ENCODE results near the gene IQCE. TPM values are rescaled to one million over a fixed set of nuclear protein-coding genes. Genes with fewer than 3 reads are reported as not detected.

IQCE gene
- total and polyA plus RNA-seq, 2 experiments from 2014 or later: 11.8 to 13.3 TPM

- H3K27ac ChIP-seq: no peak overlapping the region
- H3K79me2 ChIP-seq: no peaks in the 10 kb centered on the region
- H3K4me1 ChIP-seq (ENCODE audit: insufficient read depth): peaks cover 20% of the 10 kb centered on the region
- H3K4me3 ChIP-seq: no peak overlapping the region
- DNase-seq (ENCODE audit: low spot score): no peak
- 87% methylated on average over 14 of the region's 14 CpGs for WGBS (ENCODE audit: low lambda C conversion rate, missing lambda C conversion rate)
- no peaks in the 10 kb centered on the region for H3K9me2 ChIP-seq (replicated peaks; ENCODE audit: insufficient read depth)
- H3K27me3 ChIP-seq: no peaks in the 10 kb centered on the region
- no peaks in the 10 kb centered on the region for H3K9me3 ChIP-seq (ENCODE audit: low read depth)
- no peaks in the 10 kb centered on the region for H4K20me1 ChIP-seq (ENCODE audit: insufficient read depth, poor library complexity, severe bottlenecking)
- no peaks in the 10 kb centered on the region for H3K36me3 ChIP-seq (replicated peaks; ENCODE audit: insufficient read depth, low read depth)
- no peak overlapping the region for H3K4me2 ChIP-seq
- TF ChIP-seq EZH2phosphoT487 (IDR thresholded peaks at IDR 0.05; ENCODE audit: low read depth, severe bottlenecking, unreplicated experiment) (no peak), EZH2 (IDR thresholded peaks at IDR 0.05; ENCODE audit: borderline replicate concordance) (no peak)
- TF ChIP-seq, protein P1, sequence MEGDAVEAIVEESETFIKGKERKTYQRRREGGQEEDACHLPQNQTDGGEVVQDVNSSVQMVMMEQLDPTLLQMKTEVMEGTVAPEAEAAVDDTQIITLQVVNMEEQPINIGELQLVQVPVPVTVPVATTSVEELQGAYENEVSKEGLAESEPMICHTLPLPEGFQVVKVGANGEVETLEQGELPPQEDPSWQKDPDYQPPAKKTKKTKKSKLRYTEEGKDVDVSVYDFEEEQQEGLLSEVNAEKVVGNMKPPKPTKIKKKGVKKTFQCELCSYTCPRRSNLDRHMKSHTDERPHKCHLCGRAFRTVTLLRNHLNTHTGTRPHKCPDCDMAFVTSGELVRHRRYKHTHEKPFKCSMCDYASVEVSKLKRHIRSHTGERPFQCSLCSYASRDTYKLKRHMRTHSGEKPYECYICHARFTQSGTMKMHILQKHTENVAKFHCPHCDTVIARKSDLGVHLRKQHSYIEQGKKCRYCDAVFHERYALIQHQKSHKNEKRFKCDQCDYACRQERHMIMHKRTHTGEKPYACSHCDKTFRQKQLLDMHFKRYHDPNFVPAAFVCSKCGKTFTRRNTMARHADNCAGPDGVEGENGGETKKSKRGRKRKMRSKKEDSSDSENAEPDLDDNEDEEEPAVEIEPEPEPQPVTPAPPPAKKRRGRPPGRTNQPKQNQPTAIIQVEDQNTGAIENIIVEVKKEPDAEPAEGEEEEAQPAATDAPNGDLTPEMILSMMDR (IDR thresholded peaks at IDR 0.05; ENCODE audit: poor library complexity): no peak
- no peak overlapping the region for H2AFZ ChIP-seq
Measured at GRCh38 chr7:2610466-2610865, 51.7 kb downstream of the IQCE start.

- Histone ChIP-seq H3K79me2 (no peaks in the 10 kb centered on the region), H3K9me2 (replicated peaks; ENCODE audit: insufficient read depth) (no peaks in the 10 kb centered on the region), H4K20me1 (ENCODE audit: insufficient read depth, poor library complexity, severe bottlenecking) (no peaks in the 10 kb centered on the region), H3K4me2 (no peak overlapping the region), H3K4me1 (ENCODE audit: insufficient read depth) (peaks cover 20% of the 10 kb centered on the region), H2AFZ (no peak overlapping the region), H3K4me3 (no peak overlapping the region), H3K36me3 (replicated peaks; ENCODE audit: insufficient read depth, low read depth) (no peaks in the 10 kb centered on the region), H3K9me3 (ENCODE audit: low read depth) (no peaks in the 10 kb centered on the region), H3K27ac (no peak overlapping the region), H3K27me3 (no peaks in the 10 kb centered on the region)
- WGBS (ENCODE audit: low lambda C conversion rate, missing lambda C conversion rate): 76% methylated on average over 13 of the region's 14 CpGs
- no peak for DNase-seq (ENCODE audit: low spot score)
- TF ChIP-seq, protein P1 (IDR thresholded peaks at IDR 0.05; ENCODE audit: poor library complexity): no peak
- TF ChIP-seq EZH2 (IDR thresholded peaks at IDR 0.05; ENCODE audit: borderline replicate concordance): no peak
- no peak for TF ChIP-seq EZH2phosphoT487 (IDR thresholded peaks at IDR 0.05; ENCODE audit: low read depth, severe bottlenecking, unreplicated experiment)
Measured at GRCh38 chr7:2610898-2611297, 52.1 kb downstream of the IQCE start.

DNA sequence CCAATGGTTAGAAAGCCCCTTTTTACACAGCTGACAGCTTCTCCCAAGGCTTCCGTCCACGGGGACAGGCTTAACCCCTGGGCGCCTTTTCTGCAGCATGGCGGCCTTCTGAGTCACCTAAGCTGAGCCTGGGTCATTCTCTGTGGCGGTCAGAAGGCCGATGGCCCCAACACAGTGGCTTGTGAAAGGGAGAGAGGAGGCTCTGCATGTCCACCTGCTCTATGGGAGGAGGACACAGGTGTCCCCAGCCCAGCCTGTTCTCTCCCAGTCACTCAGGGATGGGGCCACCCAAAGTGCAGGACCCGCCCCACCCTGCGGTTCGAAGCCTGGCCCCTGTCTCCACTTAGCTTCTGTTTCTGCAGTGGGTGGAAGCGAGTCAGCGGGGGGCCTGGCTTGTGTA is 52.6 kb downstream of the IQCE start:
- no peaks in the 10 kb centered on the region for H4K20me1 ChIP-seq (ENCODE audit: insufficient read depth, poor library complexity, severe bottlenecking)
- H3K27me3 ChIP-seq: no peaks in the 10 kb centered on the region
- no peaks in the 10 kb centered on the region for H3K36me3 ChIP-seq (replicated peaks; ENCODE audit: insufficient read depth, low read depth)
- no peaks in the 10 kb centered on the region for H3K79me2 ChIP-seq
- peaks cover 20% of the 10 kb centered on the region for H3K4me1 ChIP-seq (ENCODE audit: insufficient read depth)
- no peaks in the 10 kb centered on the region for H3K9me3 ChIP-seq (ENCODE audit: low read depth)
- H2AFZ ChIP-seq: no peak overlapping the region
- H3K9me2 ChIP-seq (replicated peaks; ENCODE audit: insufficient read depth): no peaks in the 10 kb centered on the region
- H3K4me3 ChIP-seq: no peak overlapping the region
- TF ChIP-seq, protein P1 (IDR thresholded peaks at IDR 0.05; ENCODE audit: poor library complexity): no peak
- TF ChIP-seq EZH2phosphoT487 (IDR thresholded peaks at IDR 0.05; ENCODE audit: low read depth, severe bottlenecking, unreplicated experiment): no peak
- no peak for TF ChIP-seq EZH2 (IDR thresholded peaks at IDR 0.05; ENCODE audit: borderline replicate concordance)
- WGBS (ENCODE audit: low lambda C conversion rate, missing lambda C conversion rate): 94% methylated on average over 11 of the region's 11 CpGs
- no peak overlapping the region for H3K4me2 ChIP-seq
- no peak for DNase-seq (ENCODE audit: low spot score)
- no peak overlapping the region for H3K27ac ChIP-seq

- Histone ChIP-seq H3K4me2 (no peak overlapping the region), H3K4me3 (no peak overlapping the region), H3K36me3 (replicated peaks; ENCODE audit: insufficient read depth, low read depth) (no peaks in the 10 kb centered on the region), H3K9me2 (replicated peaks; ENCODE audit: insufficient read depth) (no peaks in the 10 kb centered on the region), H2AFZ (no peak overlapping the region), H3K4me1 (ENCODE audit: insufficient read depth) (peaks cover 25% of the 10 kb centered on the region), H3K9me3 (ENCODE audit: low read depth) (no peaks in the 10 kb centered on the region), H4K20me1 (ENCODE audit: insufficient read depth, poor library complexity, severe bottlenecking) (no peaks in the 10 kb centered on the region), H3K27me3 (no peaks in the 10 kb centered on the region), H3K79me2 (no peaks in the 10 kb centered on the region), H3K27ac (no peak overlapping the region)
- no peak for DNase-seq (ENCODE audit: low spot score)
- 98% methylated on average over 10 of the region's 10 CpGs for WGBS (ENCODE audit: low lambda C conversion rate, missing lambda C conversion rate)
- no peak for TF ChIP-seq EZH2phosphoT487 (IDR thresholded peaks at IDR 0.05; ENCODE audit: low read depth, severe bottlenecking, unreplicated experiment)
Measured at GRCh38 chr7:2611922-2612321, 53.1 kb downstream of the IQCE start.
